HepG2 (cell line): ENCODE results near the gene PAFAH1B1.

Experiments
- CHD4 ChIP-seq: fragments of 200-600 bp; sonication (generic); IDR thresholded peaks from 2 replicates; pipeline ENCODE4 v1.7.0; 2017; ENCODE audit warnings: mild to moderate bottlenecking, low read length, borderline replicate concordance
- KLF16 ChIP-seq, 2 experiments: sonication (generic) in 1 of 2; formaldehyde crosslinking in 1 of 2; IDR thresholded peaks; 2 replicates each; pipeline versions ENCODE4 v1.6.1 to v1.8.0; 2016 to 2023; ENCODE audit warnings: missing genetic modification reagents in 2 of 2, missing compliant biosample characterization in 1 of 2
- NONO ChIP-seq, 2 experiments: fragments of 450-650 bp in 1 of 2; sonication (generic) in 1 of 2; formaldehyde crosslinking in 1 of 2; IDR thresholded peaks in 1 of 2; conservative IDR thresholded peaks in 1 of 2; 2 replicates each; pipeline versions ENCODE4 v1.6.1 to v1.8.0; 2017 to 2022; ENCODE audit warnings: mild to moderate bottlenecking in 1 of 2, missing genetic modification reagents in 1 of 2, moderate library complexity in 1 of 2
- NR1H2 ChIP-seq: sonication (generic); formaldehyde crosslinking; IDR thresholded peaks from 2 replicates; pipeline ENCODE4 v1.8.1; 2022; ENCODE audit warnings: low read depth, missing genetic modification reagents, borderline replicate concordance
- POLR2A ChIP-seq, 2 experiments: IDR thresholded peaks; 2 replicates each; pipeline ENCODE4 v1.6.1; 2011; ENCODE audit warnings: low read depth in 2 of 2, low read length in 2 of 2, mild to moderate bottlenecking in 1 of 2, moderate library complexity in 1 of 2; ENCODE audit not compliant: insufficient read depth in 1 of 2
- YY1 ChIP-seq: IDR thresholded peaks from 2 replicates; pipeline ENCODE4 v1.6.1; 2011; ENCODE audit warnings: low read length, low read depth, moderate library complexity, mild to moderate bottlenecking; ENCODE audit not compliant: insufficient read depth, insufficient replicate concordance
- ZFP36L2 ChIP-seq: sonication (generic); formaldehyde crosslinking; IDR thresholded peaks from 2 replicates; pipeline ENCODE4 v1.4.0; 2020; ENCODE audit warnings: missing genetic modification reagents
- ZNF232 ChIP-seq: sonication (generic); formaldehyde crosslinking; IDR thresholded peaks from 2 replicates; pipeline ENCODE4 v1.4.0; 2020; ENCODE audit warnings: missing genetic modification reagents, borderline replicate concordance
- ZNF282 ChIP-seq: fragments of 450-650 bp; IDR thresholded peaks from 2 replicates; pipeline ENCODE4 v1.6.1; 2018; ENCODE audit not compliant: partially characterized antibody
- TF ChIP-seq, protein P1 (sequence below): sonication (generic); formaldehyde crosslinking; IDR thresholded peaks from 2 replicates; pipeline ENCODE4 v1.5.1; 2020; ENCODE audit warnings: mild to moderate bottlenecking, missing genetic modification reagents, borderline replicate concordance
- TF ChIP-seq, protein P2 (sequence below): sonication (generic); formaldehyde crosslinking; IDR thresholded peaks from 2 replicates; pipeline ENCODE4 v1.4.0; 2020; ENCODE audit warnings: missing genetic modification reagents

DNA sequence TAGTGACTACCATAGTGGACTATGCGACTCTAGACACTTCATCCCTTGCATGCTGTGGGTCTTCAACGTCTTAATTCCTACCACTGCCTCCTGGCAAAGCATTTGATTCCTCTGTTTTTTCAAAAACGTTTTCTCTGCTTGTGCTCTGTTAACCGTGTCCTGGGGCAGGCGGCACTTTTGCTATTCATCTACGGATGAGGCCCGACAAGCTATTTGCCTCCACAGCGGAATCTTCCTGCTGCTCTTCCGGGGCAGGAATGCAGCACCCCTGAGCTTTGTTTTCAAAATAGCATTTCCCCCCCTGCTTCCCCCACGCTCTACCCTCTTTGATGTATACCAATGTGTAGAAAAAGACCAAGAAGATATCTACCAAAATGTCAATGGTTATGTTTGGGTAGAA lies 42.0 kb upstream of the PAFAH1B1 start:
- TF ChIP-seq ZFP36L2 (no peak), NONO (IDR thresholded peaks at IDR 0.05) (no peak), NONO (CRISPR knock-in tag; conservative IDR thresholded peaks at IDR 0.05) (no peak), ZNF232 (CRISPR knock-in tag) (no peak), YY1 (no peak), KLF16 (CRISPR knock-in tag; IDR thresholded peaks at IDR 0.05) (no peak), ZNF282 (no peak), CHD4 (no peak), POLR2A (IDR thresholded peaks at IDR 0.05; ENCODE audit: insufficient read depth in 1 of 2, low read depth in 2 of 2, low read length in 2 of 2) (no peak), NR1H2 (CRISPR knock-in tag) (no peak)
- TF ChIP-seq, protein P1, sequence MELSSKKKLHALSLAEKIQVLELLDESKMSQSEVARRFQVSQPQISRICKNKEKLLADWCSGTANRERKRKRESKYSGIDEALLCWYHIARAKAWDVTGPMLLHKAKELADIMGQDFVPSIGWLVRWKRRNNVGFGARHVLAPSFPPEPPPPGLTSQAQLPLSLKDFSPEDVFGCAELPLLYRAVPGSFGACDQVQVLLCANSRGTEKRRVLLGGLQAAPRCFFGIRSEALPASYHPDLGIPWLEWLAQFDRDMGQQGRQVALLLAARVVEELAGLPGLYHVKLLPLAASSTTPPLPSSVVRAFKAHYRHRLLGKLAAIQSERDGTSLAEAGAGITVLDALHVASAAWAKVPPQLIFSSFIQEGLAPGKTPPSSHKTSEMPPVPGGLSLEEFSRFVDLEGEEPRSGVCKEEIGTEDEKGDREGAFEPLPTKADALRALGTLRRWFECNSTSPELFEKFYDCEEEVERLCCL (CRISPR knock-in tag), result no peak
- TF ChIP-seq, protein P2, sequence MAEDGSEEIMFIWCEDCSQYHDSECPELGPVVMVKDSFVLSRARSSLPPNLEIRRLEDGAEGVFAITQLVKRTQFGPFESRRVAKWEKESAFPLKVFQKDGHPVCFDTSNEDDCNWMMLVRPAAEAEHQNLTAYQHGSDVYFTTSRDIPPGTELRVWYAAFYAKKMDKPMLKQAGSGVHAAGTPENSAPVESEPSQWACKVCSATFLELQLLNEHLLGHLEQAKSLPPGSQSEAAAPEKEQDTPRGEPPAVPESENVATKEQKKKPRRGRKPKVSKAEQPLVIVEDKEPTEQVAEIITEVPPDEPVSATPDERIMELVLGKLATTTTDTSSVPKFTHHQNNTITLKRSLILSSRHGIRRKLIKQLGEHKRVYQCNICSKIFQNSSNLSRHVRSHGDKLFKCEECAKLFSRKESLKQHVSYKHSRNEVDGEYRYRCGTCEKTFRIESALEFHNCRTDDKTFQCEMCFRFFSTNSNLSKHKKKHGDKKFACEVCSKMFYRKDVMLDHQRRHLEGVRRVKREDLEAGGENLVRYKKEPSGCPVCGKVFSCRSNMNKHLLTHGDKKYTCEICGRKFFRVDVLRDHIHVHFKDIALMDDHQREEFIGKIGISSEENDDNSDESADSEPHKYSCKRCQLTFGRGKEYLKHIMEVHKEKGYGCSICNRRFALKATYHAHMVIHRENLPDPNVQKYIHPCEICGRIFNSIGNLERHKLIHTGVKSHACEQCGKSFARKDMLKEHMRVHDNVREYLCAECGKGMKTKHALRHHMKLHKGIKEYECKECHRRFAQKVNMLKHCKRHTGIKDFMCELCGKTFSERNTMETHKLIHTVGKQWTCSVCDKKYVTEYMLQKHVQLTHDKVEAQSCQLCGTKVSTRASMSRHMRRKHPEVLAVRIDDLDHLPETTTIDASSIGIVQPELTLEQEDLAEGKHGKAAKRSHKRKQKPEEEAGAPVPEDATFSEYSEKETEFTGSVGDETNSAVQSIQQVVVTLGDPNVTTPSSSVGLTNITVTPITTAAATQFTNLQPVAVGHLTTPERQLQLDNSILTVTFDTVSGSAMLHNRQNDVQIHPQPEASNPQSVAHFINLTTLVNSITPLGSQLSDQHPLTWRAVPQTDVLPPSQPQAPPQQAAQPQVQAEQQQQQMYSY (CRISPR knock-in tag), result no peak
